Activated CD8-positive, alpha-beta T cell treated with anti-CD3 and anti-CD28 coated beads, Interleukin-2, amount 10 ng/mL, durations not matched to agents 7 days and 5 days (primary cell): ENCODE results near the gene OR10H1. TPM values are rescaled to one million over a fixed set of nuclear protein-coding genes. Genes with fewer than 3 reads are reported as not detected.
"Not testable (repeated sequence)": the region's sequence is repeated elsewhere in the genome, so short reads cannot be mapped to it uniquely, and the experiment has no call there.

Source experiments
- ATAC-seq: fragments of 150-1000 bp; cut with Tn5 transposase; one replicate; pipeline ENCODE4 v1.10.0; 2021; ENCODE audit warnings: moderate library complexity
- CTCF ChIA-PET: fragments of 350-600 bp; sonication (Branson Sonifier 250); formaldehyde crosslinking; loops from one replicate; lab custom pipeline; 2021; ENCODE audit warnings: antibody characterized with exemption; lab: Charles Lee
- POLR2A ChIA-PET: fragments of 350-600 bp; sonication (Branson Sonifier 250); formaldehyde crosslinking; loops from one replicate; lab custom pipeline; 2021; ENCODE audit warnings: antibody characterized with exemption; lab: Charles Lee
- DNase-seq: peaks from one replicate; pipeline ENCODE4 v3.0.0-alpha.2; 2020
- H3K27ac Mint-ChIP-seq: one replicate; pipeline ENCODE4 v1.8.0; 2021; ENCODE audit warnings: mild to moderate bottlenecking, mixed read lengths
- H3K27me3 Mint-ChIP-seq: one replicate; pipeline ENCODE4 v1.8.0; 2021; ENCODE audit warnings: low read depth, mixed read lengths
- H3K36me3 Mint-ChIP-seq: one replicate; pipeline ENCODE4 v1.8.0; 2021; ENCODE audit warnings: low read depth, mixed read lengths
- H3K4me1 Mint-ChIP-seq: one replicate; pipeline ENCODE4 v1.8.0; 2021; ENCODE audit warnings: low read depth, mixed read lengths
- H3K4me3 Mint-ChIP-seq: one replicate; pipeline ENCODE4 v1.8.0; 2021; ENCODE audit warnings: mild to moderate bottlenecking, mixed read lengths
- H3K9me3 Mint-ChIP-seq: one replicate; pipeline ENCODE4 v1.8.0; 2022; ENCODE audit warnings: mixed read lengths; ENCODE audit not compliant: insufficient read depth
- total RNA-seq, 2 experiments: library from RNA; stranded (reverse); gene quantifications; one replicate each; pipeline ENCODE4 v1.2.3, GENCODE V29; 2021

The OR10H1 gene
- total RNA-seq, 2 experiments from 2014 or later, result not detected

DNA sequence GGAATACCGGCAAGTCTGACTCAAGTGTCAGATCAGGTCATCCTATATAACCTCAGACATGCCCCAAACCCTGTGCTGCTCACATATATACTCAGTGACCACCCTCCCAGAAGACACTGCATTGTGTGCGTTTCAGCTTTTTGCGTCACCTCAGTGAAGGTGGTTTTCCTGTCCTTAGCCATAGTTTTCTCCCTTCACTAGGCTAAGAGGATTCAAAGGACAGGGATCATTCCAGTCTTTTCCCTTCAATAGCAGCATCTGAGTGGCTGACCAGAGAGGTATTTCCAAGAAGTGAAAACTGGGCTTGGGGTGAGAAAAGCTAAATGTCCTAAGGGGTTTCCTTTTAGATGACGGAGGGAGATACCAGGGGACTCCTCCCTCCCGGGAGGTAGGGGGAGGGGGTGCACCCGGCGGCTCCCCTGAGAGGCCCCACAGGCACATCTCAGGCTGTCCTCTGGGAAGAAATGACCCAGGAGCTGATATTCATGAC, 12.7 kb upstream of the OR10H1 start:
- no peak for DNase-seq
- H3K27ac Mint-ChIP-seq, result no peak overlapping the region
- no peaks in the 10 kb centered on the region for H3K36me3 Mint-ChIP-seq
- H3K4me1 Mint-ChIP-seq, result no peaks in the 10 kb centered on the region
- no peak overlapping the region for H3K4me3 Mint-ChIP-seq
- no peak for ATAC-seq
- ChIA-PET CTCF (no interaction called here), POLR2A (no interaction called here)
- H3K9me3 Mint-ChIP-seq, result no peaks in the 10 kb centered on the region
- H3K27me3 Mint-ChIP-seq, result peaks cover 4% of the 10 kb centered on the region

DNA sequence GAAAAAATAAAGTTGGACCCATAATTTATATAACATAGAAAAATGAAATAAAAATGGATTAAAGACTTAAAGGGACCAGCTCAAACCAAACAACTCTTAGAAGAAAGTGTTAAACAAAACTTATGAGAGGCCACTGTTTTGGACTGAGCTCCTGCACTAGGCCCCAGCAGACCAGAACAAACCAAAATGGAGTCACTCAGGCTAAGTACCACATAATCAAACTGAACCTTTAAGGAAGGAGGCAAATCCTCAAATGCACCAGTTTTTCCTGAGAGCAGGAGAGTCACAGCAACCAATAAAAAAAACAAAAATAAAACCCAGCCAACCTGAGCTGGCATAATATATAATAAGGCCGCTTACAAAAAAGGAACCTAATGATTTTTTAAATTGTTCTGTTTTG, 10.3 kb upstream of the OR10H1 start:
- ATAC-seq (no peak), DNase-seq (no peak)
- Mint-ChIP-seq H3K36me3 (no peaks in the 10 kb centered on the region), H3K27me3 (peaks cover 4% of the 10 kb centered on the region), H3K27ac (no peak overlapping the region), H3K4me1 (no peaks in the 10 kb centered on the region), H3K9me3 (no peaks in the 10 kb centered on the region), H3K4me3 (no peak overlapping the region)
- ChIA-PET CTCF (interaction anchor here (1.0 kb wide), 1 partner anchor 12 kb away, joined by 3 read pairs; no protein-coding TSS in a partner anchor), POLR2A (interaction anchor here (0.8 kb wide), 1 partner anchor 11 kb away, joined by 3 read pairs; no protein-coding TSS in a partner anchor)

DNA sequence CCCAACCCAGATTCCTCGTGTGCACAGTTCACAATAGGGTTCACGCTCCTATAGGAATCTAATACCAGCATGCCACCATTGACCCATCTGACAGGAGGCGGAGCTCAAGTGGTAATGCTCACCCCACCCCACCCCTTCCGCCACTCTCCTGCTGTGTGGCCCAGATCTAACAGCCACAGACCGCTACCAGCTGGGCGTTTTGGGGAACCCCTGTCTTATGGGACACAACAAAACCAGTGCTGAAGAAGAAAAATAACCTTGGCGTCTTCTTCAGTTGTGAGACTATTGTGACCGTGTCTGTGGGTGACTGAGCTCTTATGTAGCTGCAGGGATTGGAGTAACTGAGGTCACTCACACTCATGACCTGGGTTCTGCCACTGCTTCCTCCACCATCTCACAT, 5.2 kb upstream of the OR10H1 start:
- no peak for DNase-seq
- Mint-ChIP-seq H3K27me3 (peaks cover 6% of the 10 kb centered on the region), H3K36me3 (no peaks in the 10 kb centered on the region), H3K9me3 (no peaks in the 10 kb centered on the region), H3K4me3 (no peak overlapping the region), H3K4me1 (no peaks in the 10 kb centered on the region), H3K27ac (no peak overlapping the region)
- ChIA-PET POLR2A (no interaction called here), CTCF (interaction anchor here (1.6 kb wide), 1 partner anchor 49 kb away, joined by 3 read pairs; no protein-coding TSS in a partner anchor)
- ATAC-seq, result no peak

DNA sequence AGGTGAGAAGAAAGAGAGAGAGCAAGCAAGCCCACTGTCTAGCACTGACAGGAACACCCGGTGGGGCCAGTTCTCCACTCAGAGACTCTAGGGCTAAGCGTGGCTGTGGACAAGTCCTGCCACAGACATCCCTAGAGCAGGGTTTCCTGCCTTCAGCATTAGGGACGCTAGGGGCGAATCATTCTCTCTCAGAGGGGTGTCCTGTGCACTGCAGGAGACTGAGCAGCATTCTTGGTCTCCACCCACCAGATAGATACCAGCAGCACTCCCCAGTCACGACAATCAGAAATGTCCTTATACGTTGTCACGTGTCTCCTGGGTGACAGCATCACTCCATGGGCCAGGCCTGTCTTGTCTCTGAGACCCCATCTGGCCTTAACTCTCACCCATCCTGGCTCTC, 1.5 kb downstream of the OR10H1 start:
- Mint-ChIP-seq H3K27me3 (peaks cover 28% of the 10 kb centered on the region), H3K4me1 (peaks cover 7% of the 10 kb centered on the region), H3K4me3 (no peak overlapping the region), H3K36me3 (no peaks in the 10 kb centered on the region), H3K9me3 (no peaks in the 10 kb centered on the region), H3K27ac (no peak overlapping the region)
- no peak for DNase-seq
- peak; percentile 30 for ATAC-seq
- CTCF ChIA-PET, result no interaction called here
- POLR2A ChIA-PET, result no interaction called here

DNA sequence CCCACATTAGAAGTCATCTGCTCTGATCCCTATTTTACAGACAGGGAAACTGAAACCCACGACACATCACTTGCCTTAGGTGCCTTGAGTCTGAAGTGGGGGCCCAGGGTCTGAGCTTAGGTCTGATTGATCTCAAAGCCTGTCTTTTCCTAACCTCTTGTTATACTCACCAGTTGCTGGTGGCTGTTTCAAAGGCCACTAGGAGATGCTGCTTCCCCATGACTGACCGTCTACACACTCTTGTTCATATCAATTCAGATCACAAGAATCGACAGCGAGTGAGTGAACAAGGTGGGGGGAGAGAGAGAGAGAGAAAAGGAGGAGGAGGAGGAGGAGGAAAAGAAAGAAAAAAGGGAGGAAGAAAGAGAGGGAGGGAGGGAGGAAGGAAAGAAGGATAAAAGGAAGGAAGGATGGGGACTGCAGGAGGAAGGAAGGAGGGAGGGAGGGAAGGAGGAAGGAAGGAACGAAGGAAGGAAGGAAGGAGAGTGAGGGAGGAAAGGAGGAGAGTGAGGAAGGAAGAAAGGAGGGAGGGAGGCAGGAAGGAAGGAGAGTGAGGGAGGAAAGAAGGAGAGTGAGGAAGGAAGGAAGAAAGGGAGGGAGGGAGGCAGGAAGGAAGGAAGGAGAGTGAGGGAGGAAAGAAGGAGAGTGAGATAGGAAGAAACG, 3.3 kb downstream of the OR10H1 start:
- ChIA-PET POLR2A (no interaction called here), CTCF (interaction anchor here (1.0 to 1.2 kb wide), 3 partner anchors 189 to 274 kb away, joined by 3 to 5 read pairs (median 4); no protein-coding TSS in a partner anchor)
- H3K27me3 Mint-ChIP-seq, result peaks cover 26% of the 10 kb centered on the region

DNA sequence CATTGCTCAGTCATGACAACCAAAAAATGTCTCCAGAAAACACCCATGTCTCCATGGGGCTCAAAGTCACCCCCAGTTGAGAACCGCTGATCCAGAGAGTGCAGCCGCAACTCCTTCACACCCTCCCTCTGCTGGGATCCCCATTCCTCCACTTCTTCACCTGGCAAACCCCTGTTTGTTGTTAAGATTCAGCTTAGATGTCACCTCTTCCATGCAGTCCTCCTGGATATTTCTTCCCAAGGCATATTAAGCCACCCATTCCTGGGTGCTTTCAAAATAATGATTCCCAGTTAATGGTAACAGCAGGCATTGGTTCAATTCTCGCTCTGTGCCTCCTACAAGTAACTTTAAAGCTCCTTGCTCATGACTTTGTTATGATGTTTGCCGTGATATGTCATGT, 4.0 kb downstream of the OR10H1 start:
- ChIA-PET CTCF (interaction anchor here (0.6 to 1.2 kb wide), 4 partner anchors 190 to 275 kb away, joined by 3 to 5 read pairs (median 4); no protein-coding TSS in a partner anchor), POLR2A (no interaction called here)
- no peak overlapping the region for H3K4me3 Mint-ChIP-seq
- no peaks in the 10 kb centered on the region for H3K36me3 Mint-ChIP-seq
- ATAC-seq (no peak), DNase-seq (no peak)
- peaks cover 7% of the 10 kb centered on the region for H3K4me1 Mint-ChIP-seq
- no peak overlapping the region for H3K27ac Mint-ChIP-seq
- H3K27me3 Mint-ChIP-seq, result peaks cover 26% of the 10 kb centered on the region
- no peaks in the 10 kb centered on the region for H3K9me3 Mint-ChIP-seq

More for the DNA sequence above, 3.3 kb downstream of the OR10H1 start:
- DNase-seq (peak; percentile 41), ATAC-seq (no peak)
- Mint-ChIP-seq H3K4me3 (no peak overlapping the region), H3K27ac (no peak overlapping the region), H3K4me1 (peaks cover 7% of the 10 kb centered on the region), H3K9me3 (no peaks in the 10 kb centered on the region), H3K36me3 (no peaks in the 10 kb centered on the region)

DNA sequence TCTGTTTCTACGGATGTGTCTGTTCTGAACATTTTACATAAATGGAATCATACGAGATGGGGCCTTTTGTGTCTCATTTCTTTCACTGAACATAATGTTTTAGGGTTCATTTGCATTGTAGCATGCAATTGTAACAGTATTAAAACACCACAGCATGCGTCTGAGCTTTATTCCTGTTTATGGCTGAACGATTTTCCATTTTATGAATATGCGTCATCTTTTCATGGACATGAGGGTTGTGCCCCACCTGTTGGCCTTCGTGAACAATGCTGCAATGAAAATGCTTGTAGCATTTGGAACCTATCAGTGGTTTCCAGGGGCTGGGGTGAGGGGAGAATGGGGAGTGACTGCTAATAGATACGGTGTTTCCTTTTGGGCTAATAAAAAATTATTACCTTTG, 5.1 kb downstream of the OR10H1 start:
- Mint-ChIP-seq H3K4me3 (no peak overlapping the region), H3K27me3 (peaks cover 26% of the 10 kb centered on the region), H3K4me1 (peaks cover 7% of the 10 kb centered on the region), H3K9me3 (no peaks in the 10 kb centered on the region), H3K27ac (no peak overlapping the region), H3K36me3 (no peaks in the 10 kb centered on the region)
- POLR2A ChIA-PET, result no interaction called here
- CTCF ChIA-PET, result no interaction called here
- ATAC-seq, result no peak
- DNase-seq, result no peak

DNA sequence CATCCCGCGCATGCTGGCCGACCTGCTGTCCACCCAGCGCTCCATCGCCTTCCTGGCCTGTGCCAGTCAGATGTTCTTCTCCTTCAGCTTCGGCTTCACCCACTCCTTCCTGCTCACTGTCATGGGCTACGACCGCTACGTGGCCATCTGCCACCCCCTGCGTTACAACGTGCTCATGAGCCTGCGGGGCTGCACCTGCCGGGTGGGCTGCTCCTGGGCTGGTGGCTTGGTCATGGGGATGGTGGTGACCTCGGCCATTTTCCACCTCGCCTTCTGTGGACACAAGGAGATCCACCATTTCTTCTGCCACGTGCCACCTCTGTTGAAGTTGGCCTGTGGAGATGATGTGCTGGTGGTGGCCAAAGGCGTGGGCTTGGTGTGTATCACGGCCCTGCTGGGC, 21.2 kb downstream of the OR10H1 start:
- CTCF ChIA-PET, H3K27ac Mint-ChIP-seq, H3K36me3 Mint-ChIP-seq, DNase-seq, H3K4me3 Mint-ChIP-seq, POLR2A ChIA-PET, H3K9me3 Mint-ChIP-seq, H3K27me3 Mint-ChIP-seq, ATAC-seq, H3K4me1 Mint-ChIP-seq: not testable (repeated sequence)

DNA sequence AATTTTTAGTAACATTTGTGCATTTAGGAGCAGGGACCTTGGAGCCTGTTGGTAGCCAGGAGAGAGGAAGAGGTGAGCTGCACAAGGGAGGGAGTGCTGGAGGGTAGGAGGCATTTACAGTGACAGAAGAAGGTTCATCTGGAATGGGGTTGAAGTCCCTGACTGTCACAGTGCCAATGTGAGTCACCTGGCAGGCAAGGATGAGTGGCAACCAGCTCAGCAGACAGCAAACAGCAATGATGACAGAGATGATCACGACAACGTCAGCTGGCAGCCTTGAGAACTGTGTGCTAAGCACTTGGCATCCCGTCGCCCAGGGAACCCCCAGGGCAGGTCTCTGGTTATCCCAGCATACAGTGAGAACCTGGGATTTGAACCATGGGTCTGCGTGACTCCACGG, 25.4 kb downstream of the OR10H1 start:
- Mint-ChIP-seq H3K4me1 (no peaks in the 10 kb centered on the region), H3K36me3 (no peaks in the 10 kb centered on the region), H3K4me3 (no peak overlapping the region), H3K9me3 (no peaks in the 10 kb centered on the region), H3K27me3 (peaks cover 5% of the 10 kb centered on the region), H3K27ac (no peak overlapping the region)
- DNase-seq, result no peak
- ATAC-seq, result no peak
- ChIA-PET CTCF (no interaction called here), POLR2A (interaction anchor here (0.6 kb wide), 1 partner anchor 15 kb away, joined by 4 read pairs; no protein-coding TSS in a partner anchor)

DNA sequence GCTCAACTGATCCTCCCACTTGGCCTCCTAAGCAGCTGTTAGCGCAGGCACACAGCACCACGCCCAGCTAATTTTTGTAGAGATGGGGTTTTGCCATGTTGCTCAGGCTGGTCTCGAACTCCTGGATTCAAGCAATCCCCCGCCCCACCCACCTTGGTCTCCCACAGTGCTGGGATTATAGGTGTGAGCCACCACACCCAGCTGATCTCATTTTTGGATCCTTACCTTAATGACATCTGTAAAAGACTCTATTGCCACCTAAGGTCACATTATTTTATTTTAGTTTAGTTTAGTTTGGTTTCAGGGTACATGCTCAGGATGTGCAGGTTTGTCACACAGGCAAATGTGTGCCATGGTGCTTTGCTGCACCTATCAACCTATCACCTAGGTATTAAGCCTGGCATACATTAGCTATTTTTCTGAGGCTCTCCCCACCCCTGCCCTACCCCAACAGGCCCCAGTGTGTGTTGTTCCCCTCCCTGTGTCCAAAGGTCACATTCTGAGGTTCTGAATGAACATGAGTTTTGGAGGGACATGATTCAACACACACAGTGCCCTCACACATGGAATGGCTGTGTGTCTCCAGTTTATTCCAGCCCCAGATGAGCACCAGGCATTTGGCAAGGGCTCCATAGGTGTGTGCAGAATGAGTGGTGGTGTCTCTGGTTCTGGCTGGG, 26.7 kb downstream of the OR10H1 start:
- ChIA-PET POLR2A (no interaction called here), CTCF (no interaction called here)
- Mint-ChIP-seq H3K36me3 (no peaks in the 10 kb centered on the region), H3K27ac (no peak overlapping the region), H3K27me3 (peaks cover 5% of the 10 kb centered on the region), H3K4me1 (no peaks in the 10 kb centered on the region), H3K9me3 (no peaks in the 10 kb centered on the region), H3K4me3 (no peak overlapping the region)
- DNase-seq, result no peak
- no peak for ATAC-seq

DNA sequence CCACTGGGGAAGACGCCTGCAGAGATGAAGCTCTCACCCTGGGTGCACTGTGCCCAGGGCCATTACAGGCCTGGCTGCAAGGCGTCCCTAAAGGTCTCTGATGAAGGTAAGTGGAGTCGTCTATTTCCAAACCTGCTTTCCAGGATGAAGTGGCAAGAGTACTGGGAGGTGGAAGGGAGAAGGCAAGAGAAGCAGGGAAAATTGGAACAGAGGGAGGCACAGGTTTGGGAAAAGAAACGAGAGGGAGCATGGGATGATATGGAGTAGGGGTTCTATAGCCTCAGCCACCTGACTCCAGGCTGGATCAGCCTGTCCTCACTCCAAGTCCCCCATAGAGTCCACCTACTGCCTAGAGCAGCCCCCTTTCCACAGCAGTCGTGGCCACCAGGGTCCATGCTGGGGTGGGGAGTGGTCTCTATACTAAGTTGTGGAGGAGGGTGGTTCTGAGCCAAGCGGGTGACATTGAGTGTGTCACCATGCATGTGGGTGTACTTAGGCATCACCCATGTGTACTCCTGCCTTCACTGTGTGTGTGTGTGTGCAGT, 27.8 kb downstream of the OR10H1 start, which contains the start of gene OR10H5:
TSS of gene OR10H5 (plus strand) at position 51 of the 545 bp plus-strand sequence. CDS start 6,388 bp downstream, outside the sequence.
- H3K27me3 Mint-ChIP-seq, result peaks cover 5% of the 10 kb centered on the region
- H3K36me3 Mint-ChIP-seq, result no peaks in the 10 kb centered on the region
- no peaks in the 10 kb centered on the region for H3K4me1 Mint-ChIP-seq
- H3K9me3 Mint-ChIP-seq, result no peaks in the 10 kb centered on the region
- no peak for DNase-seq
- no peak within 1 kb of the TSS for H3K4me3 Mint-ChIP-seq
- ChIA-PET CTCF (no interaction called here), POLR2A (no interaction called here)
- no peak for ATAC-seq
- no peak within 1 kb of the TSS for H3K27ac Mint-ChIP-seq

DNA sequence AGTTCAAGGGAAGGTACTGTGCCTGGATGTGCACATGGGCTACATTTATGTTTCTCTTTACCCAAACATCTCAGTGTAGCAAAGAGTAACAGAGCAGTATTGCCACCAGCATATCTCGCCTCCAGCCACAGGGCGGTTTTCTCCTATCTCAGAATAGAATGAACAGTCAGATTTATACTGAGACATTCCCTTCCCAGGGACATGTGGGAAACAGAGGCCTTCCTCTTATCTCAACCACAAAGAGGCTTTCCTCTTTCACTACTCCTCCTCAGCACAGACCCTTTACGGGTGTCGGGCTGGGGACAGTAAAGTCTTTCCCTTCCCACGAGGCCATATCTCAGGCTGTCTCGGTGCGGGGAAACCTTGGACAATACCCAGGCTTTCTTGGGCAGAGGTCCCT, 32.6 kb downstream of the OR10H1 start:
- H3K9me3 Mint-ChIP-seq, DNase-seq, H3K27me3 Mint-ChIP-seq, H3K36me3 Mint-ChIP-seq, H3K4me3 Mint-ChIP-seq, CTCF ChIA-PET, H3K4me1 Mint-ChIP-seq, POLR2A ChIA-PET, H3K27ac Mint-ChIP-seq, ATAC-seq: not testable (repeated sequence)
